Liver (tissue), 9 donors: Measurements from ENCODE around the gene SRRM2. TPM values are rescaled to one million over a fixed set of nuclear protein-coding genes. Genes with fewer than 3 reads are reported as not detected.

Experiments
- DNase-seq: peaks from one replicate; pipeline ENCODE4 v3.0.0-alpha.2; 2017; ENCODE audit warnings: low spot score
- H3K27ac ChIP-seq, 2 donors: one replicate each; pipeline ENCODE4 v1.7.0; 2013; ENCODE audit warnings: inconsistent platforms in 2 of 2, low read length in 2 of 2, control low read depth in 1 of 2, low read depth in 1 of 2, mild to moderate bottlenecking in 1 of 2
- H3K27me3 ChIP-seq, 4 donors: one replicate each; pipeline versions ENCODE4 v1.6.1 to v1.7.0; 2013; ENCODE audit warnings: low read length in 3 of 4, inconsistent platforms in 1 of 4, mild to moderate bottlenecking in 1 of 4, moderate library complexity in 1 of 4; ENCODE audit not compliant: control insufficient read depth in 4 of 4, insufficient read depth in 4 of 4
- H3K36me3 ChIP-seq, 4 donors: one replicate each; pipeline versions ENCODE4 v1.6.1 to v1.7.0; 2013; ENCODE audit warnings: low read length in 3 of 4, mild to moderate bottlenecking in 3 of 4, low read depth in 1 of 4, moderate library complexity in 1 of 4; ENCODE audit not compliant: control insufficient read depth in 4 of 4, insufficient read depth in 3 of 4
- H3K4me1 ChIP-seq, 4 donors: one replicate each; pipeline versions ENCODE4 v1.6.1 to v1.7.0; 2013; ENCODE audit warnings: low read length in 3 of 4, mild to moderate bottlenecking in 3 of 4, moderate library complexity in 1 of 4; ENCODE audit not compliant: control insufficient read depth in 4 of 4, insufficient read depth in 4 of 4
- H3K4me3 ChIP-seq, 3 donors: one replicate each; pipeline versions ENCODE4 v1.6.1 to v1.7.0; 2013; ENCODE audit warnings: low read length in 3 of 3, control low read depth in 1 of 3, low read depth in 1 of 3, mild to moderate bottlenecking in 1 of 3
- H3K9ac ChIP-seq, 2 donors: one replicate each; pipeline ENCODE4 v1.7.0; 2013; ENCODE audit warnings: low read length in 2 of 2, mild to moderate bottlenecking in 2 of 2, moderate library complexity in 2 of 2, control low read depth in 1 of 2, low read depth in 1 of 2
- H3K9me3 ChIP-seq, 4 donors: one replicate each; pipeline versions ENCODE4 v1.6.1 to v1.7.0; 2013; ENCODE audit warnings: low read length in 3 of 4; ENCODE audit not compliant: control insufficient read depth in 4 of 4
- EGR1 ChIP-seq, 2 donors: IDR thresholded peaks; 2 replicates each; pipeline ENCODE4 v1.6.1; 2016 to 2018; ENCODE audit warnings: antibody characterized with exemption in 2 of 2, low read depth in 2 of 2
- FOXA1 ChIP-seq: IDR thresholded peaks from 2 replicates; pipeline ENCODE4 v1.6.1; 2016; ENCODE audit warnings: antibody characterized with exemption
- FOXA2 ChIP-seq: IDR thresholded peaks from 2 replicates; pipeline ENCODE4 v1.6.1; 2016; ENCODE audit warnings: antibody characterized with exemption
- GABPA ChIP-seq, 2 donors: IDR thresholded peaks in 1 of 2; conservative IDR thresholded peaks in 1 of 2; 2 replicates each; pipeline ENCODE4 v1.6.1; 2016; ENCODE audit warnings: antibody characterized with exemption in 2 of 2, mild to moderate bottlenecking in 1 of 2, moderate library complexity in 1 of 2
- HNF4A ChIP-seq, 2 donors: conservative IDR thresholded peaks; 2 replicates each; pipeline ENCODE4 v1.6.1; 2016; ENCODE audit warnings: antibody characterized with exemption in 2 of 2, mild to moderate bottlenecking in 2 of 2
- HNF4G ChIP-seq: IDR thresholded peaks from 2 replicates; pipeline ENCODE4 v1.6.1; 2016; ENCODE audit warnings: antibody characterized with exemption
- JUND ChIP-seq, 2 donors: IDR thresholded peaks; 2 replicates each; pipeline ENCODE4 v1.6.1; 2016; ENCODE audit warnings: antibody characterized with exemption in 2 of 2
- NR2F2 ChIP-seq: IDR thresholded peaks from 2 replicates; pipeline ENCODE4 v1.6.1; 2016; ENCODE audit warnings: antibody characterized with exemption
- RAD21 ChIP-seq, 2 donors: IDR thresholded peaks; 2 replicates each; pipeline ENCODE4 v1.6.1; 2016; ENCODE audit warnings: antibody characterized with exemption in 2 of 2, mild to moderate bottlenecking in 2 of 2
- REST ChIP-seq: IDR thresholded peaks from 2 replicates; pipeline ENCODE4 v1.6.1; 2016; ENCODE audit warnings: antibody characterized with exemption, mild to moderate bottlenecking
- RXRA ChIP-seq, 2 donors: IDR thresholded peaks; 2 replicates each; pipeline ENCODE4 v1.6.1; 2017 to 2018; ENCODE audit warnings: antibody characterized with exemption in 2 of 2, mild to moderate bottlenecking in 1 of 2
- SP1 ChIP-seq: IDR thresholded peaks from 2 replicates; pipeline ENCODE4 v1.6.1; 2018; ENCODE audit warnings: antibody characterized with exemption, mild to moderate bottlenecking
- TAF1 ChIP-seq: conservative IDR thresholded peaks from 2 replicates; pipeline ENCODE4 v1.6.1; 2016; ENCODE audit warnings: antibody characterized with exemption, mild to moderate bottlenecking
- YY1 ChIP-seq: IDR thresholded peaks from 2 replicates; pipeline ENCODE4 v1.6.1; 2016; ENCODE audit warnings: antibody characterized with exemption, mild to moderate bottlenecking
- WGBS: extraction: QIAGEN DNeasy Blood & Tissue Kit; methylation state at CpG from one replicate; pipeline ENCODE4 v1.1.7; 2013; 5-methylcytosine and 5-hydroxymethylcytosine counted together
- polyA plus RNA-seq, 2 donors: library from polyadenylated mRNA; stranded (reverse) in 1 of 2; unstranded in 1 of 2; fragments of 200-250 nt in 1 of 2; fragments of >200 nt in 1 of 2; fragmentation: Nextera tagmentation in 1 of 2; extraction: Ambion mirVana in 1 of 2; gene quantifications; one replicate each; pipeline versions ENCODE4 v1.2.1 to v1.2.3, GENCODE V29; 2013 to 2015
- total RNA-seq, 2 donors: library from RNA; depleted of rRNA; stranded (reverse); fragments of >200 nt; gene quantifications; one replicate each; pipeline ENCODE4 v1.2.3, GENCODE V29; 2014
- TF ChIP-seq, protein P1 (sequence below): IDR thresholded peaks from 2 replicates; pipeline ENCODE4 v1.6.1; 2016; ENCODE audit warnings: antibody characterized with exemption
- TF ChIP-seq, protein P2 (sequence below): IDR thresholded peaks from 2 replicates; pipeline ENCODE4 v1.6.1; 2016; ENCODE audit warnings: antibody characterized with exemption
- TF ChIP-seq, protein P3 (sequence below): IDR thresholded peaks from 2 replicates; pipeline ENCODE4 v1.6.1; 2016; ENCODE audit warnings: antibody characterized with exemption
- TF ChIP-seq, protein P4 (sequence below): fragments of 150-350 bp; IDR thresholded peaks from 2 replicates; pipeline ENCODE4 v1.5.1; 2017; ENCODE audit warnings: improper control_type of control experiment, low read depth, low read length; ENCODE audit not compliant: missing input control
- donor health status: healthy.
- donor health status: healthy.
- donor health status: healthy.
- donor health status: healthy.
- donor health status: healthy.

SRRM2 gene
- total and polyA plus RNA-seq, 4 donors: 84.8 to 199 (median 133) TPM

- Histone ChIP-seq H3K27me3 (no peaks in the 10 kb centered on the region), H3K27ac (no peak overlapping the region), H3K36me3 (peaks cover 8 to 47% (median 20%) of the 10 kb centered on the region in 4 donors), H3K4me1 (peaks cover 4 to 19% (median 12%) of the 10 kb centered on the region in 4 donors), H3K9ac (no peak overlapping the region), H3K9me3 (no peaks in the 10 kb centered on the region), H3K4me3 (no peak overlapping the region)
- TF ChIP-seq EGR1 (IDR thresholded peaks at IDR 0.05; ENCODE audit: low read depth in 2 of 2): no peak
- TF ChIP-seq, protein P1, sequence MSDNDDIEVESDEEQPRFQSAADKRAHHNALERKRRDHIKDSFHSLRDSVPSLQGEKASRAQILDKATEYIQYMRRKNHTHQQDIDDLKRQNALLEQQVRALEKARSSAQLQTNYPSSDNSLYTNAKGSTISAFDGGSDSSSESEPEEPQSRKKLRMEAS: no peak
- no peak for DNase-seq
- 97% methylated on average over 17 of the region's 17 CpGs for WGBS
Observed at GRCh38 chr16:2706085-2706484, 46.4 kb upstream of the SRRM2 start.

GRCh38 chr16:2706611-2707311, 45.7 kb upstream of the SRRM2 start:
- no peak for DNase-seq
- Histone ChIP-seq H3K4me3 (no peak overlapping the region), H3K9me3 (no peaks in the 10 kb centered on the region), H3K9ac (no peak overlapping the region), H3K4me1 (peaks cover 4 to 19% (median 12%) of the 10 kb centered on the region in 4 donors), H3K27me3 (no peaks in the 10 kb centered on the region), H3K36me3 (peaks cover 7 to 42% (median 18%) of the 10 kb centered on the region in 4 donors), H3K27ac (no peak overlapping the region)
- 96% methylated on average over 22 of the region's 22 CpGs for WGBS
- TF ChIP-seq GABPA (IDR thresholded peaks at IDR 0.05 in 1 of 2, conservative IDR thresholded peaks at IDR 0.05 in 1 of 2) (no peak), EGR1 (IDR thresholded peaks at IDR 0.05; ENCODE audit: low read depth in 2 of 2) (no peak), REST (no peak), HNF4A (conservative IDR thresholded peaks at IDR 0.05) (no peak), HNF4G (no peak), SP1 (no peak), YY1 (no peak), TAF1 (no peak), JUND (IDR thresholded peaks at IDR 0.05) (no peak), FOXA2 (no peak), NR2F2 (no peak), FOXA1 (no peak), RXRA (IDR thresholded peaks at IDR 0.05) (no peak), RAD21 (IDR thresholded peaks at IDR 0.05) (no peak)
- TF ChIP-seq, protein P2, sequence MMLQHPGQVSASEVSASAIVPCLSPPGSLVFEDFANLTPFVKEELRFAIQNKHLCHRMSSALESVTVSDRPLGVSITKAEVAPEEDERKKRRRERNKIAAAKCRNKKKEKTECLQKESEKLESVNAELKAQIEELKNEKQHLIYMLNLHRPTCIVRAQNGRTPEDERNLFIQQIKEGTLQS: no peak
- TF ChIP-seq, protein P3, sequence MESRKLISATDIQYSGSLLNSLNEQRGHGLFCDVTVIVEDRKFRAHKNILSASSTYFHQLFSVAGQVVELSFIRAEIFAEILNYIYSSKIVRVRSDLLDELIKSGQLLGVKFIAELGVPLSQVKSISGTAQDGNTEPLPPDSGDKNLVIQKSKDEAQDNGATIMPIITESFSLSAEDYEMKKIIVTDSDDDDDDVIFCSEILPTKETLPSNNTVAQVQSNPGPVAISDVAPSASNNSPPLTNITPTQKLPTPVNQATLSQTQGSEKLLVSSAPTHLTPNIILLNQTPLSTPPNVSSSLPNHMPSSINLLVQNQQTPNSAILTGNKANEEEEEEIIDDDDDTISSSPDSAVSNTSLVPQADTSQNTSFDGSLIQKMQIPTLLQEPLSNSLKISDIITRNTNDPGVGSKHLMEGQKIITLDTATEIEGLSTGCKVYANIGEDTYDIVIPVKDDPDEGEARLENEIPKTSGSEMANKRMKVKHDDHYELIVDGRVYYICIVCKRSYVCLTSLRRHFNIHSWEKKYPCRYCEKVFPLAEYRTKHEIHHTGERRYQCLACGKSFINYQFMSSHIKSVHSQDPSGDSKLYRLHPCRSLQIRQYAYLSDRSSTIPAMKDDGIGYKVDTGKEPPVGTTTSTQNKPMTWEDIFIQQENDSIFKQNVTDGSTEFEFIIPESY: no peak
- TF ChIP-seq, protein P4, sequence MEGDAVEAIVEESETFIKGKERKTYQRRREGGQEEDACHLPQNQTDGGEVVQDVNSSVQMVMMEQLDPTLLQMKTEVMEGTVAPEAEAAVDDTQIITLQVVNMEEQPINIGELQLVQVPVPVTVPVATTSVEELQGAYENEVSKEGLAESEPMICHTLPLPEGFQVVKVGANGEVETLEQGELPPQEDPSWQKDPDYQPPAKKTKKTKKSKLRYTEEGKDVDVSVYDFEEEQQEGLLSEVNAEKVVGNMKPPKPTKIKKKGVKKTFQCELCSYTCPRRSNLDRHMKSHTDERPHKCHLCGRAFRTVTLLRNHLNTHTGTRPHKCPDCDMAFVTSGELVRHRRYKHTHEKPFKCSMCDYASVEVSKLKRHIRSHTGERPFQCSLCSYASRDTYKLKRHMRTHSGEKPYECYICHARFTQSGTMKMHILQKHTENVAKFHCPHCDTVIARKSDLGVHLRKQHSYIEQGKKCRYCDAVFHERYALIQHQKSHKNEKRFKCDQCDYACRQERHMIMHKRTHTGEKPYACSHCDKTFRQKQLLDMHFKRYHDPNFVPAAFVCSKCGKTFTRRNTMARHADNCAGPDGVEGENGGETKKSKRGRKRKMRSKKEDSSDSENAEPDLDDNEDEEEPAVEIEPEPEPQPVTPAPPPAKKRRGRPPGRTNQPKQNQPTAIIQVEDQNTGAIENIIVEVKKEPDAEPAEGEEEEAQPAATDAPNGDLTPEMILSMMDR: no peak
- TF ChIP-seq, protein P1: no peak
